Measurements from ENCODE around the gene CCND2.

GRCh38 chr12:4240161-4240783 is 33.3 kb upstream of the CCND2 start:
- TF ChIP-seq YY1 (IDR thresholded peaks at IDR 0.05; ENCODE audit: low read depth) (no peak), MAX (IDR thresholded peaks at IDR 0.05) (no peak), CEBPB (IDR thresholded peaks at IDR 0.05) (no peak), RAD21 (IDR thresholded peaks at IDR 0.05; ENCODE audit: low read depth) (no peak), TAF1 (IDR thresholded peaks at IDR 0.05; ENCODE audit: low read depth) (no peak), FOXM1 (IDR thresholded peaks at IDR 0.05; ENCODE audit: borderline replicate concordance, low read depth) (no peak), EP300 (IDR thresholded peaks at IDR 0.05; ENCODE audit: borderline replicate concordance) (no peak), CREB1 (IDR thresholded peaks at IDR 0.05; ENCODE audit: low read depth) (no peak)
- TF ChIP-seq, protein P1, sequence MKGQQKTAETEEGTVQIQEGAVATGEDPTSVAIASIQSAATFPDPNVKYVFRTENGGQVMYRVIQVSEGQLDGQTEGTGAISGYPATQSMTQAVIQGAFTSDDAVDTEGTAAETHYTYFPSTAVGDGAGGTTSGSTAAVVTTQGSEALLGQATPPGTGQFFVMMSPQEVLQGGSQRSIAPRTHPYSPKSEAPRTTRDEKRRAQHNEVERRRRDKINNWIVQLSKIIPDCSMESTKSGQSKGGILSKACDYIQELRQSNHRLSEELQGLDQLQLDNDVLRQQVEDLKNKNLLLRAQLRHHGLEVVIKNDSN (IDR thresholded peaks at IDR 0.05) = no peak

Data from Ishikawa (cell line).